Right ventricle myocardium inferior (tissue), 1 donor: ENCODE measurements around the gene WLS. TPM values are rescaled to one million over a fixed set of nuclear protein-coding genes. Genes with fewer than 3 reads are reported as not detected.

ENCODE experiments used
- ATAC-seq: fragments of 200-7000 bp; cut with Tn5 transposase; one replicate; pipeline ENCODE4 v1.9.1; 2020; ENCODE audit warnings: mild to moderate bottlenecking, moderate library complexity
- DNase-seq: peaks from one replicate; pipeline ENCODE4 v3.0.0; 2021; ENCODE audit errors: missing footprints
- intact Hi-C: fragments of 100-400 bp; cut with DNase I; formaldehyde crosslinking; loops from one replicate; pipeline ENCODE4 v1.11.0; 2022
- total RNA-seq: library from RNA; stranded (reverse); fragmentation: NEBNext Ultra II Directional; extraction: Animal tissue kit (Norgen Biotek cat#: 25700); gene quantifications from one replicate; pipeline ENCODE4 v1.2.1, GENCODE V29; 2021
- donor health status: DM: no; HTN: yes; CAD: no; lungs with severe emphysema.

The WLS gene
- total RNA-seq, 1 donor from 2014 or later, result 97.2 TPM

DNA sequence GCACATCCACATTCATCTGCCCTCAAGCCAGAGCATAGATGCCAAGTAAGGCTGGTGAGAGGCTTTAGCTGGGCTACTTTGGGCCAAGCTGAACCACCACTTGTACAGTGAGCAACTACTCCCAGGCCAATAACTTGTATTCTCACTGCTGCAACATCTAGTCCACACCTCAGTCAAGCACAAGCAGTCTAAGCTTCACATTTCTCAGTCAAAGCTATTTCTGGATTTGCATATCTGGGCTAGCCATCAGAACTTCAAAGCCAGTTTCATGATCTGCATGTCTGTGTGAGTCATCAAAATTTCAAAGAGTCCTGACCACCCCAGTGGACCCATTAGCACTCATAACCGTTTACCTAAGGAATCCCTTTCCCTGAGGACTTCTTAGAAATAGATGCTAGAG lies 104.2 kb downstream of the WLS start:
- ATAC-seq (peak; percentile 43), DNase-seq (no peak)
- intact Hi-C loops, result no loop called here

DNA sequence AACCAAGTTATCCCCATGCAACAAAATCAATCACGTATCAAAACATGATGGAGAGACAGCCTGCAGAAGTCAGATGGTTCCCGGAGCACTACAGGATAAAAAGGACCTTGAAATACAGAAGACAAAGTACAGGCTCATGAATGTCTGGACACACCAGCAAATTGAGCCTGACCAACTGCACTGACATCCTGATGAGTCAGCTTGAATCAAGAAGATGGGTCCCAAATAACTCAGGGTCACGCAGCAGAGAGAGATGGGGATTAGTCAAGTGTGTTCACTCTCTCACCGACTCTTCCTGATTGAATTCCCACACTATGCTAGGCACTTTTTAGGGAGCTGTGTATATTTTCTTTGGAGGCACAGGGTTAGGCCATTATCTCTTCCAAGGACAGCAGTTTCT lies 110.8 kb downstream of the WLS start:
- DNase-seq, result no peak
- intact Hi-C loops, result loop anchor here (5.0 kb wide), 2 partner anchors 111 to 321 kb away; partner anchors contain the start of gene WLS
- ATAC-seq, result no peak

DNA sequence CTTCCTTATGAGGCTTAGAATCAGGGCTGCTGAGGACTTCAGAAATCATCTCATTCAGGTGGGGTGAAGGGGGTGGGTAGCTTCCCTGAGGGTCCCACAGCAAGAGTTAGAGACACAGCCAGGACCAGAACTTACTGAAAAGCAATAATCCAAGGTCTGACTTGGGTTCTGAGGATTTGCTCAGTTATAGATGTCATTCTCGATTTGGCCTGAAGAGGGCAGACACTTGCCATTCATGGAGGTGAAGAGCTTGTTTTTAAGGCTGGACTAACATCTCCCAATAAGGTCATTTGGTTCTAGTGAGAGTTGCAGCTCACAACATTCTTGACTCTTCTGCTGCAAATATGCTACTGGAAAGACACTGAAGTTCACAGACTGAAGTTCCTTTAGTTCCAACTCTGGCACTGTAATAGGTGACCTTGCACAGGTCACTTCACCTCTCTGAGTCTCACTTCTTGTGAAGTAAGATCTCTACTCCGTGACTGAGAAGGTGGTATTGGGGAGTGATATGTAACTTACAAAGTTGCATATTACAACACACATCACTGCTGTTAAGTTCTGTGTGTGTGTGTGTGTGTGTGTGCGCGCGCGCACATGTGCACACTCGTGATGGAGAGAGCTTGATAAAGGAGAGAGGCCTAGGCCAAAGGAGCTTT lies 112.1 kb downstream of the WLS start:
- intact Hi-C loops, result loop anchor here (1.0 to 5.0 kb wide), 4 partner anchors 112 to 322 kb away; partner anchors contain the start of gene WLS
- DNase-seq, result no peak
- ATAC-seq, result peak; percentile 40

DNA sequence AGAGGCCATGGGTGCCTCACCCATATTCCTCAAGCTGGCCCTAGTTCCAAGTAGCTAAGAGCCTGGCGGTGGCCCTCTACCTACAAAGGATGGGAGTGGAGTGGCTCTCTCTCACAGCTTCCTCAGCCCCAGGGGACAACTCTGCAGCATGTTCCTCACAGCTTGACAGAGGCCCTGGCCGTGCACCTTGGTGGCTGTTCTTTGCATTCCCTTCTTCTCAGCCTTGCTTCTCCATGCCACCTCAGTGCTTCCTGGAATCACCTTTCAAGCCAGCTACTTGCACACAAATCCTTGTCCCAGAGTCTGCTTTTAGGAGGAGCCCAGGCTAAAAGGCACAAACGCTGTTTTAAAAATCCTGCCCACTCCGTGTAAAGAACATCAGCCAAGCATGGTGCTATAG lies 112.9 kb downstream of the WLS start:
- intact Hi-C loops, result loop anchor here (10.0 kb wide), 1 partner anchor 585 kb away; no protein-coding TSS in a partner anchor
- DNase-seq (no peak), ATAC-seq (no peak)

DNA sequence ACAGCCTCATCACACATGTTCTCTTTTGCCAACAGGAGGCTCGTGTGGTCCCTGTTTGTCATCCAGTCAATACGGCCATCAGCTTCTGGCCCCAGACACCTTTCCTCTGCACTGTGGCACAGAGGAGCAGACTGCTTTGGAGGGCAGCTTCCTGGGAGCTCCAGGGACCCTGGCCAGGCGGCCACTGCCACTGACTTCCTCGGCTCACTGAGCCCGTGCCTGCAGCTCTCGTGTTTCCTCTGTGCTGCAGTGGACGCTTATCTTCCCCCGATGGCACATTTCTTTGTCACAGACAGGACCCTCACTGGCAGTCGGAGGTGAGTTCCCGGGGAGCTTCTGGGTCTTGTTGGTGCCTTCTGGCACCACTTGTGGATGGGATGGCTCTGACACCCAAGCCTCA lies 114.9 kb downstream of the WLS start:
- intact Hi-C loops, result loop anchor here (1.0 to 10.0 kb wide), 2 partner anchors 229 to 583 kb away; no protein-coding TSS in a partner anchor

DNA sequence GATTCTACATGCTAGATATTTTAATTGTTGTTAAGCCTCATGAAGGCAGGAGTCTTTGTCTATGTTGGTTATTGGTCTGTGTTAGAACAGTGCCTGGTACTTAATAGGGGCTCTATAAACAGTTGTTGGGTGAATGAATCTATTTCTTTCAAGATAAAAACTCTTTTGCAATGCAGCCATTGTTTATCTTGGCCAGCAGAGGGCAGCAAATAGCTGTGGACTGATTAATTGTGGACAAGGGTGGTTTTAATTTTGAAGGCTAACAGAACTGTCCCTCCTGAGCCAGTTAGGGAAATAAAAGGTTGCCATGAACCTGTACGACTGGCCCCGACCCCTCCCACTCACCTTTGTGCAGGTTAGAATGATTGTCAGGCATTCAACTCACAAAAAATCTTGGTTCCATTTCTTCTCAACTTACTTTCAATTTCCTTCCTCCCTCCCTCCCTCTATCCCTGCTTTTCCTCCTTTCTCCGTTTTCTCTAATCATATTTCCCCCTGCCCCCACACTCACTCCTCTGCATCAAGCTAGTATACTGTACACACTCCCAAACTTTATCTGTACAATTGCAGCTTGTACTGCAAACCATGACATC lies 115.6 kb downstream of the WLS start:
- DNase-seq, result no peak
- intact Hi-C loops, result loop anchor here (1.0 to 10.0 kb wide), 3 partner anchors 226 to 582 kb away; no protein-coding TSS in a partner anchor
- ATAC-seq, result peak; percentile 23

More for the DNA sequence above, 114.9 kb downstream of the WLS start:
- ATAC-seq (no peak), DNase-seq (no peak)

DNA sequence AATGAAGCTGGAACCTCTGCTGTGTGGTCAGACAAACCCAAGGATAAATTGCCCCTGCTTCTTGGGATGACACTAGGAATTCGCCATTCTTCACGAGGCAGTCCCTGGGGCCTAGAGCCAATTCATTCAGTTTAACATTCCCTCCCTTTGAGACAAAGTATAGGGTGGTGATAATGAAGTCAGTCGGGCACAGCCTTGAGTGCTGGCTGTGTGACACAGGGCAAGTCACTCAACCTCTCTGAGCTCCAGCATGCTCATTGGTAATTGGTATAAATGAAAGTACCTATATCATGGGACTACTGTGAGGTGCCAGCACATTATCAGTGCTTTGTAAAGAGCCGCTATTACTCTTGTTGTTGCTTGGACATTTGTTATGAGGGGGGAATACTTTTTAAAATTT lies 117.0 kb downstream of the WLS start:
- intact Hi-C loops, result loop anchor here (10.0 kb wide), 1 partner anchor 581 kb away; no protein-coding TSS in a partner anchor
- DNase-seq (no peak), ATAC-seq (no peak)

DNA sequence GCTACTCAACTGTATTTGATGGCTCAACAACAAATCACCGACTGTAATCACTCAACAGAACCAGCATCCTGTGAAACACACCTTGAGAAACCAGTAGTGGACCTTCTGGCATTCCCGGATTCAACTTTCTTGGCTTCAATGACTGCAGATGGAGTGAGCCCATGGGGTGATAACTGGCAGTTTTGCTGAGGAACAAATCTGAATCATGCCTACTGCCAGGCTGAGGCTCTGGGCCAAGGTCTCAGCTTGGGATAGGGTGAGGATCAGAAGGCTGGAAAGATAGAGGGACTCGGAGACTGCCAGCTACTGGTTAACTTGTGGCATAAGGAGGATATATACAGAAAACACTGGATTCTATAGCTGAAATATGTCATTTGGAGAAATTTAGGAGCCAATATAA lies 118.4 kb downstream of the WLS start:
- no peak for ATAC-seq
- no peak for DNase-seq

DNA sequence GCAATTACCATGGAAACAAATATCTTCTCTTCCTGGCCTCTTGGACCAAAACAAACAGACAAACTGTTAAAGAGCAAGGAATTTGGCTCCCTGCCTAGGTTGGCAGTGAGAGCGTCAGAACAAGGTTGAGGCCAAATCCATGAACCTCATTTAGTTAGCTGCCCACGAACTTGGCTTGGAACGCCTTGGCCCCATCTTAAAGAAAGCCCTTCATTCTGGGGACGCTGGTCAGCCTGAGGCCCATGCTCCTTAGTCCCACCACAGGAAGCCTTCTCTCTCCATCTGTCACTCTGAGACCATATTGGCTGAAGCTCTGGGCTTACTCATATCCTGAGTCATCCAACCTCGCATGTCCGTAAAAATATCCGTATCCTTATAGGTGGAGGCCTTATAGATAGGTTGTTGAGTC lies 119.5 kb downstream of the WLS start:
- intact Hi-C loops, result loop anchor here (5.0 to 10.0 kb wide), 3 partner anchors 101 to 578 kb away; no protein-coding TSS in a partner anchor
- DNase-seq, result no peak
- ATAC-seq, result peak; percentile 51

More for the DNA sequence above, 118.4 kb downstream of the WLS start:
- intact Hi-C loops, result loop anchor here (5.0 to 10.0 kb wide), 3 partner anchors 102 to 579 kb away; no protein-coding TSS in a partner anchor

DNA sequence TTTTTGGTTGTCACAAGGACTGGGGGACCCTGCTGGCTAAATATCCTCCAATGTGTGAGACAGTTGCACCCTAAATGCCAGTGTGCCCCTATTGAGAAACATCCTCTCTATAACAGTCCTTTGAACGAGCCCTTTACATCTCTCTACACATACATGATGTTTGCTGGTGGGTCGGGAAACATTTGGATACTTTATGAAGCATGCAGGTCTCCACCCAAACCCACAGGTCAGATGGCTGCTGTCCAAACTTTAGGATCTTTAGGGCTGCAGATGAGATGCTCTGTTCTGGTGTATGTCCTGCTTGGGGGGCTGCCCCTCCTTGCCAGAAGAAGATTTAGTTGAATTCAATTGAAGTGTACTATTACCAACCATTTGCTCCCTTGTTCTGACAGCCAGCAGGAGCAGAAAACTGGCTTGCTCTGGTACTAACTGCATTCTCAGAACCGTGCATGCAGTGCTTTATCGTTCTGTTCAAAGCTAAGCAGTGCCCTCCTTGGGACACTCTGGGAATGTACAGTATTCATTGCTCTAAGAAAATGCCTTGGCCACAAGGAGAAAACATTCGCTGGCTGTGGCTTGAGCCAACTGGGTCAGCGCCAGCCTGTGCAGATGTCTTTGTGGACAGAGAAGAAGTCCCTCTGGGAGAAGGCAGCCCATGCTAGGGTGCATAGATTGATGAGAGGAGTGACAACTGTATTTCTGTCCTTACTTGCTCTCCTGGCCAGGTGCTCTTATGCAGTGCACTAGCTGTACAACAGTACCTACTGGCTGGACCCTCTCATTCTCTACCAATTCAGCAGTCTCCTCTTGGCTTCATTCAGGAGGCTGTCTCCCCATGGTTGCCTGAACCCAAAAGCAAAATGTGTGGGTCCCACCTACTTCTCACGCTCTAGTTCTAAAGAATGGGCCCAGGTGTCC lies 120.5 kb downstream of the WLS start:
- ATAC-seq, result peak; percentile 84
- intact Hi-C loops, result loop anchor here (2.0 to 10.0 kb wide), 4 partner anchors 99 to 577 kb away; no protein-coding TSS in a partner anchor
- DNase-seq, result peak; percentile 79

DNA sequence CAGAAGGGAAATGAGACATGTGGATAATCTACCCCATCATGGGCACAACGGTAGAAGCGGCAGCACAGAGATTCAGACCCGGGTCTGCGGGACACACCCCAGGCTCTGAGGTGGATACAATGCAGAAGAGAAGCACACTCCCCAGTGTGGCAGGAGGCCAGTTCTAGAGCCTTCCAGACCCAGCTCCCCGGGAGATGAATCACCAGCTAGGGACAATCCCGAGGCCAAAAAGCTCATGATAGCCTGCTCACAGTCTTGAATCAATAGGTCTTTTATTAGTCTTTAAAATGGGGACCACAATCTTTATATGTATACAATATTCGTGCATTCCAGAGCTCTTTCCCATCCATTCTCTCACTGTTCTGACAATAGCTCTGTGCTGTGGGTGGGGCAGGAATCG lies 124.6 kb downstream of the WLS start:
- no peak for DNase-seq
- intact Hi-C loops, result no loop called here
- no peak for ATAC-seq

DNA sequence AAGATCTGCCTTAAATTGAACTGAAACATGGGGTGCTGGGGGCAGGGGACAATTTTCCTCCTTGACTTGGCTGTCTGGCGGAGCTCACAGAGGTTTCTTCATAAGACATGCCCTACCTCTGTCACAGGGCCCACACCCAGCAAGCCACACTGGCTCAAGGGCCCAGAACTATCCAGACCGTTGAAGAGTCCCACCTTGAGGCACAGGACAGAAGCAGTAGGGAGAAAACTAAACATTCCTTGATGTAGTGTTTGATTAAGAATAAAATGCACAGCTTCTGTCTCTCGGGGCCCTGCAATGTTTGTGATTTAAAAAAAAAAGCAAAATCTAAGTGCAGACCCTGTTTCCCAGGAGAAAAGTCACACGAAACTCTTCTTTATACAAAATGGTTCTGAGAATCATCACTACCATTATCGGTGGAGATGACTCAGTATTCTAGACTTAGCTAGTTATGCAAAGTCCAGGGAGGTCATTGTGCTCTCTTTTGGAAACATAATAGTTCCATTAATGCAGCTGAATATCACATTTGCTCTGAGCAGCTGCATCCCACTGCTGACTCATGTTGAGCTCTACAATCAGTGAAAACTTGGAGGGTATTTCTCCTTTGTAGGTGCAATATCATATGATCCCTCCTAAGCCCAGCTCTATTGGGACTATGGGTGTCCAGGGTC lies 128.3 kb downstream of the WLS start:
- ATAC-seq, result no peak
- DNase-seq, result no peak
- intact Hi-C loops, result no loop called here

DNA sequence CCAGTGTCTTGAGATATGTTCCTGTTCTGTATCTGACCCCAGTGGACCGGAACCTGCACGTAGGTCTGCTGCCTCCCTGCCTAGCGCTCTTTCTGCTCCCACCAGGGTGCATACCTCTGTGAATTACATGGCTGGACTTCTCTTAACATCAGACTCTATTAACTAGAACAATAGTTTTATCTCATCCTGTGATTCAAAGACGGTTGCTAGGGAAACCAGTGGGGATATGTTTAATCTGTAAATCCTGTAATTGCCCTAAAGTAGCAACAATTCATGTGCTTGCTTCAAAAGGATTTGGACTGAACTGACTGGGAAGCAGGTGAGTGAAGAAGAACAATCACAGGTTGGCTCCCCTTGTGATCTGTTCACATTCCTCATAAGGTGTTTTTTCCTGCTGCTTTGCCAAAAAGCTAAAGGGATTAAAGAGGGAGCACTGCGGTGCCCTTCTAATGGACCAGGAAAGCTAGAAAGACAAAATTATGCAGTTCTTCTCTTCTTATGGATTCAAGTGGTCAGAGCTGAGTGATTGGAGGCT lies 129.2 kb downstream of the WLS start:
- DNase-seq, result no peak
- no peak for ATAC-seq
- intact Hi-C loops, result no loop called here

DNA sequence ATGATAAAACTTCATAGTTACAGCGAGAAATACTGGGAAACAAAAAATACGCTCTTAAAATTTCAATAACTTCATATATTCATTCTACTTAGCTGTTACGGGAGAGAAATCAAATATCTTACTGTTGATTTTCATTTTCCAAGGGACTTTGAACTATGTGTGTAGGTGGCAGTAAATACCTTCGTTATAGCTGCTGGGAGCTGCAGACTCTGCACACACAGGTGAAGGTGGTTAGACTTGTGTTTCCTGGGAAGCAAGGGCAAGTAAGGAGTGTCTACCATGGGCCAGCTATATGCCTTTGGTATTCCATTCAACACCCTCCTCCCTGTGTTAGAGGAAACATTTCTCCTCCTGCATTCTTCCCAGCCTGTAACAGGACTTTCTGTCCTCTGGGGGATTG lies 130.5 kb downstream of the WLS start:
- ATAC-seq (no peak), DNase-seq (no peak)
- intact Hi-C loops, result no loop called here

DNA sequence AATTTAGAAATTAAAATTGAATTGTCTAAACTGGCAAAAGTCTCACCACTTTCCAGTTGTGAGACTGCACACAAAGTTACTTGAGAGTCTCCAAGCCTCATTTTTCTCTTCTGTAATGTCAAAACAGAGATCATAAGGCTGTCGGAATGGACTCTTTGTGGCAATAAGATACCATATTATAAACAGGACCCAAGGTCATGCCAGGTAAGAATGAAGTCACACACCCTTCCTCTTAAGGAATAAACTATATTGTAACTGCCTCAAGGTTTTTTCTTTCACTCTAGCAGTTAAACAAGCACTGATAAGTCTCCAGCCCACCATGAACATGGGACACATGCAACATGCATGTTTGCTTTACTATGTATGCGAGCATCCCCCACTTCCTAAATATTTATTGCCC lies 131.8 kb downstream of the WLS start:
- DNase-seq (no peak), ATAC-seq (no peak)
- intact Hi-C loops, result no loop called here

DNA sequence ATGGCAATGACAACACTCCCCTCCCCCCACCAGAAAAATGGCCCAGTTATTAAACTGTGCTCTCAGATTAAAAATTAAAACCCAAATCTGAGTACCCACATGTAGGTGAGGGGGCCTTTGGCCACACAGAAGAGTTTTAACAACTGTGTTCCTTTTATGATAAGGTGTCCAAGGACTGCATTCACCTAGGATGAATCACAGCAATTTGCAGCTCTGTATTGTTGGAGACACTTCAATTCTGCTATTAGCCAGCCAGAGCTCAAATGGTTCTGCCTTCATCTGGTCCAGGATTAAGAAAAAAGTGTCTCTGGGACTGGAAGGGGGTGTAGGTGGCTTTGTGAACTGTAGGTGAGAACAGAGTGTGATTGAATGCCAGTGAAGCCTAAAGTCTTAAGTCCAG lies 138.6 kb downstream of the WLS start:
- peak; percentile 56 for ATAC-seq
- no peak for DNase-seq
- intact Hi-C loops, result no loop called here

DNA sequence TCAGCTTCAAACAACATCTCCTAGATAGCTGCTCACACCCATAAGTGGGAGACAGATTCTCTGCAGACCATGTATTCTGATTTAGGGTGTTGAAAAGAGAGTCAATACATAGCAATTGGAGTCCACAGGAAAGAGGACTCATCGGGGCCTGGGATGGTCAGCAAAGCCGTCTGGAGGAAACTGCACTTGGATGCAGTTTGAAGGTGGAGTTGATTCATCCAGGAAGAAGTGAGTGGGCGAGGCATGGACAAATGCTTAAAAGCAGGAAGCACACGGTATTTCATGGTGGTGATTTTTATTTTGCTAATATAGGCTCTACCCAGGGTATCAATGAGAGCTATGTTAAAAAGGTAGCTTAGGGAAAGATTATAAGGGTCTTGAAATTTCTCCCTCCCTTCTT lies 145.1 kb downstream of the WLS start:
- ATAC-seq (no peak), DNase-seq (no peak)
- intact Hi-C loops, result no loop called here

DNA sequence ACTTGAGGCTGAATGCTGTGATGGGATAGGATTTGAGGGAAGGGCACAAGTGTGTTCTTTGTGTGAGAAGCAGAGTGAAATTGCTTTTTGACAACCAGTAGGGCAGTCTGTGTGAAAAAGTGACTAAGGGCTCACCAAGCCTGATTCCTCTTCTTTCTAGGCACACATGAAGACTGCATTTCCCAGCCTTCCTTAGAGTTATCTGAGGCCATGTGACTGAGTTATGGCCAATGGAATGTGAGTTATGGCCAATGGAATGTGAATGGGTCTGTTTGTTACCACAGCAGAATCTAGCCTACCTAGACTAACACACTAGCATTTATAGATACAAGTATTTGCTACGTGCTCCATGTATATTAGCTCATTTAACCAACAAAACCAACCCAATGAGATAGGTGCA lies 146.6 kb downstream of the WLS start:
- intact Hi-C loops, result no loop called here
- DNase-seq, result no peak
- no peak for ATAC-seq
